ENCODE results near the gene ARRDC2.
"Not testable (repeated sequence)": the region's sequence is repeated elsewhere in the genome, so short reads cannot be mapped to it uniquely, and the experiment has no call there.

Gene ARRDC2

GRCh38 chr19:18007917-18008673 lies at the start of gene ARRDC2:
ARRDC2 (plus strand) TSS chr19:18008170; CDS start chr19:18008311, 141 bp downstream.
- peak; percentile 67 to 78 for DNase-seq (ENCODE audit: low read depth in 2 of 2, low spot score in 1 of 2)

DNA sequence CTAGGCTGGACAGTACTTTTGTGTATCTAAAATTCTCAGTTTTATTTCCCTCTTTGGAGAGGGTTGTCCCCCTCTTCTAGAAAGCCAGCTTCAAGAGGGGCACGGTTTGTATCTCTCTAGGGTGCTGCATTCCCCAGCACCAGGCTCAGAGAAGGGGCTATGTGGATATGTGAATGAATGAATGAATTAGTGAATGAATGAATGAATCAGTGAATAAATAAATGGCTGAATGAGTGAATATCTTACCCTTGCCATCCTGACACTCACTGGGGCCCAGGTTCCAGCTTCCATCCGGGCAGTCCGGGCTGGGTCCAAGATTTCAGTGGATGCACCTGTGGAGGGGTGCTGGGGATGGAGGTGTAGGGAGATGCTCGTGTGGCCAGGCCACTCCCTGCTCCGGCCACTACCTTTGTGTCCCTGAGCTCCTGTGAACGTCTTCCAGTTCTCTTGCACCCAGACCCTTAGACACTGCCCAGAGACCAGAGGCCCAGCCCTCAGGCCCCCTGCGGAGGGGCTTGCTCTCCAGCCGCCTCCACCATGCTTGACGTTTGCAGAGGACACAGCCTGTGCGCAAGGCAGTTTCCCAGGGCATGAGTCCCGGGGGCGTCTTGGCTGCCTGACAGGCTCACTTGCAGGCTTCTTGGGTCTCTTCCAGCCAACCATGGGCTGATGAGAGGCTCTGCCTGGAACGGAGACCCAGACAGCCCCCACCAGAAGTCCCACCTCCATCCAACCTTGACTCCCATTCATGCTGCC lies 43.9 kb upstream of the ARRDC2 start:
- DNase-seq (ENCODE audit: low read depth in 2 of 2, low spot score in 1 of 2), result no peak

- DNase-seq (ENCODE audit: low read depth in 2 of 2, low spot score in 1 of 2), result no peak
Observed at GRCh38 chr19:17965370-17966128, 42.4 kb upstream of the ARRDC2 start.

GRCh38 chr19:17966129-17966483 lies 41.9 kb upstream of the ARRDC2 start:
- no peak for DNase-seq (ENCODE audit: low read depth in 2 of 2, low spot score in 1 of 2)

DNA sequence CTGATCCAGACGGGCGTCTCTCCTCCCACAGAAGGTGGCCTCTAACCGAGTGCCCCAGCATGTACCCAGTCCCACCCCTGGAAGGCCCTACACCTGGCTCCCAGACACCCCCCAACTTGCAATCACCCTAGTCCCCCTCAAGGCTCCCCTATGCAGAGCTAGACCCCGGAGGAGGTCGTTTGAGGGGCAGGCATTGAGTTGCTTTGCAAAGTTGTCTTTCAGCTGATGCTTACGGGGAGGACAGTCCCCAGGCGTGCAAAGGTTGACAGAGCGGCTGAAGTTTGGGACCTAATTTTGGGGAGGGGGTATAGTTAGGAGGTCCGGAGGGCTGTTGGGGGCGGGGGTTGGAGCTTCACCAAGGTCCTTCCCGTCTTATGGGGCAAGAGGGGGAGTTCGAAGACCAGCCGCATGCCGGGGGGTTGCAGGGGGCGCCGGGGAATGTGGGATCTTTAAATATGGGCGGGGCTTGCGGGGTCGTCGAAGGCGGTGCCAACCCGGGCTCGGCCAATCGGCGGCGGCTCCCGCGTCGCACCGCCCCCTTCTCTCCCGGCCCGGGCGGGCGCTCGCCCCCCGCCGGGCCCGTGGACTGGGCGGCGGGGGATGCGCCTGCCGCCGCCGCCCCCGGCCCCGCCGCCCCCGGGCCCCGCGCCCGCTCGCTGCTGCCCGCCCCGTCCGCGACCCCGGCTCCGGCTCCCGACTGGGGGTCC lies 41.3 kb upstream of the ARRDC2 start, which contains the start of gene KCNN1:
TSS of gene KCNN1 (plus strand) at position 558 of the 707 bp plus-strand sequence. CDS start 6,782 bp downstream, outside the sequence.
- DNase-seq (ENCODE audit: low read depth in 2 of 2, low spot score in 1 of 2), result no peak

DNA sequence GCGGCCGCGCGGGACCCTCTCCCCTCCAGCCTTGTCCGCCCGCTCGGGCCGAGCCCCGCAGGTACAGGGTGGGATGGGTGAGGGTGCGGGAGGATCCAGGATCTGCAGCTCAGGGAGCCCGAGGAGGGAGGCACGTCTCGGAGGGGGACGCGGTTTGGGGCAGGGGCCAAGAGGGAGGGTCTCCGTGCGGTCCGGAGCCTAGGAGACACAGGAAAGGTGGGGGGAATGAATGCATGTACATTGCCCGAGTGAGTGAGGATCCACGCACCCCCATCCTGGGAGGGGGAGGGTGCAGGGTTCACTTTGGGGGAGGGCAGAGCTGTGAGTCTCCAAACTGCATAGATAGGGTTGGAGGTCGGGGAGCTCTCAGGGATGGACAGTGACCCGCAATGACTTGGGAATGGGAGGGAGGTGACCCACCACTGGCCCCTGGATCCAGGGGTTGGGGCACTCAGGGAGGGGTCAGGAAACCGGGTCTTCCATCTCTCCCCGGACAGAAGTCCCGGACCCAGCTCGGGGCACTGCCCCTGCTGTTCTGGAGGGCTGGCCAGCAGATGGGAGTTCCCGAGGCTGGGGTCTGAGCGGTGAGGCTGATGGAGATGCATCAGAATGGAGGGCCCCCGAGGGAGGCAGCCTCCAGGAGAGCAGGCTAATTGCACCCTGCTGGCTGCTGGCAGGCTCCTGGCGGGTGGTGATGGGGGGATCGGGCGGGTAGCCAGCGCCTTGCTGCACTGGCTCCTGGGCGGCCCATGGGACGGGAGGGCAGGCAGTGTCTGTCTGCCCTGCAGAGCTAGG lies 40.5 kb upstream of the ARRDC2 start:
- no peak for DNase-seq (ENCODE audit: low read depth in 2 of 2, low spot score in 1 of 2)

- no peak for DNase-seq (ENCODE audit: low read depth in 2 of 2, low spot score in 1 of 2)
Observed at GRCh38 chr19:17968362-17968761, 39.6 kb upstream of the ARRDC2 start.

- no peak for DNase-seq (ENCODE audit: low read depth in 2 of 2, low spot score in 1 of 2)
Observed at GRCh38 chr19:17969096-17969792, 38.7 kb upstream of the ARRDC2 start.

DNA sequence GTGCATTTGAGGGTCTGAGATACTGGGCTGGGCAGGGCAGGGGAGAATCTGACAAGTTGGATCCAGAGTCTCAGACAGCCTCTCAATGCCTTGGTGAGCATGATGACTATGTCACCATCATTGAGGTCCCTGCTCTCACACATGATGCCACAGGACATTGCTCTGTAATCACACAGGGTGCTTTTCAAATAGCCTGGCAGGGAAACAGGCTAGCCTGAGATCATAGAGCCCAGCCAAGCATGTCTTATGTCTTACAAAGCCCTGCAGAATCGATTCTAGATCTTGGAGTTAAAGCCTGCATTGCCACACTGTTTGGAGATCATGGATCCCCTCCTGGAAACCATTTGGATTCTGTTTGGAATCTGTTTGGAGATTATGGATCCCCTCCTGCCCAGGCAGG lies 35.7 kb upstream of the ARRDC2 start:
- DNase-seq (ENCODE audit: low read depth in 2 of 2, low spot score in 1 of 2), result no peak

DNA sequence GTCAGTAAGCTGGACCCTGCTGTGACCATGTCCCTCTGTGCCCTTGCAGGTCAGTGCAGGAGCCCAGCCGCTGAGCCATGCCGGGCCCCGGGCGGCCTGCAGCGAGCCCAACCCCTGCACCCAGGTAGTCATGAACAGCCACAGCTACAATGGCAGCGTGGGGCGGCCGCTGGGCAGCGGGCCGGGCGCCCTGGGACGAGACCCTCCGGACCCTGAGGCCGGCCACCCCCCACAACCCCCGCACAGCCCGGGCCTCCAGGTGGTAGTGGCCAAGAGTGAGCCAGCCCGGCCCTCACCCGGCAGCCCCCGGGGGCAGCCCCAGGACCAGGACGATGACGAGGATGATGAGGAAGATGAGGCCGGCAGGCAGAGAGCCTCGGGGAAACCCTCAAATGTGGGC lies 34.2 kb upstream of the ARRDC2 start:
- no peak for DNase-seq (ENCODE audit: low read depth in 2 of 2, low spot score in 1 of 2)

- DNase-seq (ENCODE audit: low read depth in 2 of 2, low spot score in 1 of 2), result no peak
Observed at GRCh38 chr19:17974551-17974950, 33.4 kb upstream of the ARRDC2 start.

DNA sequence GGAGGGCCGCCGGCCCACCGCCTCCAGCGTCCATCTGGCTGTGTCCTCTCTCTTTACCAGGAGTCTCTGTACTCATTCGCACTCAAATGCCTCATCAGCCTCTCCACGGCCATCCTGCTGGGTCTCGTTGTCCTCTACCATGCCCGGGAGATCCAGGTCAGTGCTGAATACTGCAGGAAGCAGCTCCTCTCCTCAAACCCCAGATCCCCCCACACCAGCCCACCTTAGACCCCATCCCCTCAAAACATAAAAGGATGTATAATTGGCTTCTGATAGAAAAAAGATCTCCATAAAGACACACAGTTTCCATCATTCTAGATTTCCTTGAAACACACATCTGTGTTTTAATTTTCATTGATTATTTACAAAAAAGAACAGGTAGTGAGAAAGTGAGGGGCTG lies 32.9 kb upstream of the ARRDC2 start:
- no peak for DNase-seq (ENCODE audit: low read depth in 2 of 2, low spot score in 1 of 2)

DNA sequence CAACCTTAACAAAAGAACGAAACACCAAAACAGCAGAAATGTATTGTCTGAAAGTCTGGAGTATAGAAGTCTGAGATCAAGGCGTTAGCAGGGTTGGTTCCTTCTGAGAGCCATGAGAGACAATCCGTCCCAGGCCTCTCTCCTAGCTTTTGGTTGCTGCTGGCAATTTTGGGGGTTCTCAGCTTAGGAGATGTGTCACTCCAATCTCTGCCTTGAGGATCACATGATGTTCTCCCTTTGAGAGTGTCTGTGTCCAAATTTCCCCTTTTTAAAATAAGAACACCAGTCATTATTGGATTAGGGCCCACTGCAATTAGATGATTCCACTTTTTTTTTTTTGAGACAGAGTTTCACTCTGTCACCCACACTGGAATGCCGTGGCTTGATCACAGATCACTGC lies 30.9 kb upstream of the ARRDC2 start:
- no peak for DNase-seq (ENCODE audit: low read depth in 2 of 2, low spot score in 1 of 2)

GRCh38 chr19:17977488-17977887 lies 30.5 kb upstream of the ARRDC2 start:
- no peak for DNase-seq (ENCODE audit: low read depth in 2 of 2, low spot score in 1 of 2)

GRCh38 chr19:17981611-17982010 lies 26.4 kb upstream of the ARRDC2 start:
- DNase-seq (ENCODE audit: low read depth in 2 of 2, low spot score in 1 of 2), result no peak

GRCh38 chr19:17982430-17982829 lies 25.5 kb upstream of the ARRDC2 start:
- DNase-seq (ENCODE audit: low read depth in 2 of 2, low spot score in 1 of 2), result no peak

GRCh38 chr19:17985037-17985818 lies 22.7 kb upstream of the ARRDC2 start:
- no peak for DNase-seq (ENCODE audit: low read depth in 2 of 2, low spot score in 1 of 2)

GRCh38 chr19:17986569-17986968 lies 21.4 kb upstream of the ARRDC2 start:
- not testable (repeated sequence) for DNase-seq (ENCODE audit: low read depth in 2 of 2, low spot score in 1 of 2)

DNA sequence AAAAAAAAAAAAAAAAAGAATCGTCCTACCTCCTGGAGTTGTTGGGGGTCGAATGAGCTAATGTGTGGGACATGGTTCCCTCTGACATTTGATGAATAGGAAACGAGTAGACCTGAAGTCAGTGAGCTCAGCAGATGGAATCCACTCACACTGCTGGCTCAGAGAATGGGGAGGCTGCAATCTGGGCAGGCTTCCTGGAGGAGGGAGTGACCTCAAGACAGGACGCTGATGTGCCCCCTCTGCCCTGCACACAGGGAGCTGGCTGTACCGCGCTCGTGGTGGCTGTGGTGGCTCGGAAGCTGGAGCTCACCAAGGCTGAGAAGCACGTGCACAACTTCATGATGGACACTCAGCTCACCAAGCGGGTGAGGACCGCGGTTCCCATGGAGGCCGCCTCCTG lies 19.8 kb upstream of the ARRDC2 start:
- DNase-seq (ENCODE audit: low read depth in 2 of 2, low spot score in 1 of 2), result no peak
